ENCODE measurements around the gene DGKD.

The DGKD gene

DNA sequence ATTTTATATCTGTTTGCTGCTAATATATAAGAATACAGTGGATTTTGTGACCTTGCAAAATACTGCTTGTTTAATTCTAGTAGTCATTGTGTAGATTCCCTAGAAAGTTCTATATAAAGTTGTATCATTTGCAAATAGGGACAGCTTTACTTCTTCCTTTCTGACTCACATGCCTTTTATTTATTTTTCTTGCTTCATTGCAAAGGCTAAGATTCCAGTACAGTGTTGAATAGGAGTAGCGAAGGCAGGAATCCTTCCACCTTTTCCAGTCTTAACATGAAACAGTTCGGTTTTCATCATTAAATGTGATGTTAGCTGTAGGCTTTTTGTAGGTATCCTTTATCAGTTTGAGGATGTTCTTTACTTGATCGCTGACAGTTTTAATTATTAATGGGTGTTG lies 58.1 kb downstream of the DGKD start:
- ATAC-seq = no peak
- no peak for DNase-seq

DNA sequence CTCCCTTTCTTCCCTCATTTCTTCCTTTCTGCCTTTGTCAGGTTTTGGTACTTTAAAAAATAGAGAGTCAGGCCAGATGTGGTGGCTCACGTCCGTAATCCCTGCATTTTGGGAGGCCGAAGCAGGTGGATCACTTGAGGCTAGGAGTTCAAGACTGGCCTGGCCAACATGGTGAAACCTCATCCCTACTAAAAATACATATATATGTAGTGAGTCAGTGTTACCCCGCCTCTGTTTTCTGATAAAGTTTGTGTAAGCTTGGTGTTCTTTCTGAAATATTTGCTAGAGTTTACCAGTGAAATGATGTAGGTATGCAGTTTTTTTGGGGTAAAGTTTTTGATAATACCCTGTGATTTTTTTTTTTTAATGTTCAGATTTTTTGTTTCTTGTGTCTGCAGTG lies 58.8 kb downstream of the DGKD start:
- no peak for DNase-seq
- no peak for ATAC-seq

DNA sequence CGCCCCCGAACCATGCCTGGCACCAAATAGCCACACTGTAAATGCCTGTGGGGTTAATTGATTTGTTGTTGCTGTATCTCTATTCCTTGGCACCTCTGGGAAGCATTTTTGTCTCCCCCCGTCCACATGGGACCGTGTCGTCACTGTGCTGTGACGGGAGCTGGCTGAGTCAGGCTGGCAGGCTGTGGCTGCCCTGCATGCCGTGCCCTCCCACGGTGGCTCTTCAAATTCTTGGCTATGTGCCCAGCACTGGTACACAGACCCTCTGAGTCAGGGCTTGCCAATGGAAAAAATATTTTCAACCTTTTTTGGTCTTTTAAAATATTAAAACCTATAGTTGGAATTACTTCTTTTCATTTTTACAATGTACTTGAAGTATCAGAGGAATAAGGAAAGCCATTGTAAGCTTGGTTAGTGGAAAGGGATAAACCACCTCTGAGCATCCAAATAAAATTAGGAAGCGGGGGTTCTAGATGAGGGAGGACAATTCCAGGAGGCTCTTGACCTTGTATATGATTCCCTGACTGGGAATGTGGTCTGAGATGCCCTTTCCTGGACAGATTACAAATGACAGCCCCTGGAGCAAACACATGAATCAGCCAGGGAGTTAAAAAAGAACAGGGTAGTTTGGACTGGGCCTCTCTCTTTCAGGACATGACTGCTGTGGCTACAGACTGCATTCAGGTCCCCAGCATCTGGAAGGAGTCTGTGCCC lies 59.4 kb downstream of the DGKD start:
- DNase-seq = peak; percentile 78
- ATAC-seq = peak; percentile 78

DNA sequence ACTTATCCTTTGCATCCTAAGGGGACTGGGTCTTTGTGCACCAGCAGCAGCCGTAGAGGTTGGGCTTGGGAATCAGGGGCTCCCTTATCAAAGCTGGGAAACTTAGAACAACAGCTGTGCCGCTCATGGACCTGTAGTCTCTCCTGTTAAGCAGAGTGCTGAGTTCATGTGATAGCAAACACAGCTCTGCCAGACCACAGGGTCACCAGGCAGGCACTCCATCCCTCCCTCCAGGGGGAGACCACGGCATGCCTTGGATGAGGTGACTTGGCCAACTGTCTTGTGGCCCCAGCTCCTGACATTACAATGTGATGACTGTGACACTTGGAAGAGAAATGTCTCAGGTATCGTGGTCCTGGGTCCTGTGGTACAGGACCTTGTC lies 60.0 kb downstream of the DGKD start:
- no peak for ATAC-seq

DNA sequence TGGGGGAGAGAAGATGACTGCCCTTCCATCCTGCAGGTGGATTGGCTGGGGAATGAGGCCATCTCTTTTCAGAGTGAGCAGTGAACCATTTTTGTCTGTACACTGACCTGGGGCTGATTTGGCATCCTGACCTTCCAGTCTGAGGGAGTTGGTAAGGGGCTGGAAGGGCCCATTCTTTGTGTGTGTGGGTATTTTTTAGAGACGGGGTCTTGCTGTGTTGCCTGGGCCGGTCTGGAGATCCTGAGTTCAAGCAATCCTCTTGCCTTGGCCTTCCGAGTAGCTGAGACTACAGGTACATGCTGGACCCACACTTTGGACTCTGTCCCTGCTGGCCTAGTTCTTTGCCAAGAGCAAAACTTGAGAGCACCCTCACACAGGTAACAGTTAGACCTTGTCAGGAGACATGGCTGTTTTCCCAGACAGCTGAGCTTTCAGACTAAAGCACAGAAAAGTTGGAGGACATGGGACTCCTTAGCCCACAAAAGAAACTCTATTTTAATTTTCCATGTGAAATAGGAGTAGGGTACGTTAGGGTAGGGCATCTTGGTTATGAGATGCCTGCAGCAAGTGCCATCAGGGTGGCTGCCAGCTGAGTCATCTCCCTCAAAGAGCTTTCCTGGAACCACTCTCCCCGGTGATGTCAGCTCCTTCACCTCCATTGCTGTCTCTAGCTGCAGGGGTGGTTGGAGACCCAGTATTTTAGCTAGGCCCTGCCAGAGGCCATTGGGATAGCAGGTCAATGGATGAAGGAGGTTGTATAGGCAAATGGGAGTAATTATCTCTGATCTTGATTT lies 60.7 kb downstream of the DGKD start:
- DNase-seq = peak; percentile 68
- ATAC-seq = peak; percentile 54

More for the DNA sequence above, 60.0 kb downstream of the DGKD start:
- no peak for DNase-seq

DNA sequence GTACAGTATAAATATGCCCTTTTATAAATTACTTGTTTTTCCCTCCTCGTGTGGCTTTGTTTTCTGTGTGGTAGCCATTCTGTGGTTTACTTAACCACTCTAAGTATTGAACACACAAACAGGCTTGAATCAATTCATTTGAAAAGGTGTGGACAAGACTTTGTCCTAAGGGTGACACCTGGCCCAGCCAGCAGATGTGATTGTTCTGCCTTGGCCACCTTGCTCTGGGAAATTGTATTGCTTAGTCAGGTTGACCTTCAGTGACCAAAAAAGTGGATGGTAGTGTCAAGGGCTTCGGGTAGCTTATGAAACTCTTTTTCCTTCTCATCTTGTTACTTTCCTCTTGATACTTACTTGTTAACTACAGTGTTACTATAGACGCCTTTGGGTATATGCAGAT lies 61.9 kb downstream of the DGKD start:
- ATAC-seq (no peak), DNase-seq (no peak)

DNA sequence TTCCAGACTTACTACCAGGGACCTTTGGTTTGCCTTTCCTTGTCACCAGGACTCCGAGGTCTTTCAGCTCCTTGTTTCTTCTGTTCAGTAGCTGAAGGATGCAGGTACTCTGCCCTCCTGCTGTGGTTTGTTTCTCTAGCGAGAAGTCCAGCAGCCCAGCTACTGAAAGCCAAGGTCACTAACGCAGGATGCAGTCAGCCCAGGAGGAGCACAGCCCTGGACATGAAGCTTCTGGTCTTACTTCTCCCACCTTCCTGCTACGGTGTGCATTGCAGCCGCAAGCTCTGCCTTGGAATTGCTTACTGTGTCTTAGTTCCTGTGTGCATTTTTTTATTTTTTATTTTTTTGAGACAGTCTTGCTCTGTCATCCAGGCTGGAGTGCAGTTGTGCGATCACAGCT lies 62.4 kb downstream of the DGKD start:
- DNase-seq (no peak), ATAC-seq (no peak)

DNA sequence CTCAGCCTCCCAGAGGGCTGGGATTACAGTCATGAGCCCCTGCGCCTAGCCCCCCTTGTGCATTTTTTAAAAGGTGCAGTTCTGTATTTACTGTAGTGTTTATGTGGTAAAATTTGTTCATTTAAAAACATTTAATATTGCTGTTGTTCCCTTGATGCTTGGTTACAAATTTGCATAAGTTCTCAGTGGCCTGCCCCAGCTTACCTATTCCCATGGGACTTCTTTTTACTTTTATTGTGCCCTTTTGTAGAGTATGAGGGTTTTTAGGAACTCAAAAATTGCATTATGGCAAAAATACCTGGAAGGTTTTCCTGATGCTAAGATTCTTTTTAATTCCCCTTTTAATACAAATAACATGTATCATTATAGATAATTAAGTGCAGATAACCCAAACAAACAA lies 63.0 kb downstream of the DGKD start:
- ATAC-seq (no peak), DNase-seq (no peak)

DNA sequence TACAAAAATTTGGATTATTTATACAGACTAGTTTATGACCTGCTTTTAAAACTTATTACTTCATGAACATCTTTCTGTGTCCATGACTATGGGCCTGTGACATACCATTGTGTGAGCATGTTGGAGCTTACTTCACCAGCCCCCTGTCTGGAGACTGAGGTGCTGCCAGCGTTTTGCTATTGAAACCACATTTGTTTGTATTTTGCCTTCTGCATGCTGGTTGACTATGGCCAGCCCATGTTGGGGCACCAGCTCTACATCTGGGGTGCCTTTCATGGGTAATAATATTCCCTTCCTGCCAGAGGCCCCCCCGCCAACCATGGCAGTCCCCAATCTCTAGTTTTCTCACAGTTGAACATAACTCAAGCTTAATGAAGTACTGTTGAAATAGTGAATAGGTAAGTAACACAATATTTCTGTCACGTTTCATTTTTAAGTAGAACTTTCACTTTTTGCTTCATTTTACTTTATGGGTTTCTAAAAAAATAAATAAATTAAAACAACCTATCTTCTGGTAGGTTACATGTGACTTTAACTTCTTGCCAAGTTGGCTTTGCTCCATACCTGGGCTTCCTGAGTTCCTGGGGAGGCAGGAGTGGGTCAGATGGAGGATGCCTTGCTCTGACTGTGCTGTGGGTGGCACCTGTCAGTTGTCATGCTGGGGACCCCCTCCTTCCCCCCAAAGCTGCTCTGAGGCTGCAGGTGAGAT lies 63.9 kb downstream of the DGKD start:
- DNase-seq (no peak), ATAC-seq (no peak)

DNA sequence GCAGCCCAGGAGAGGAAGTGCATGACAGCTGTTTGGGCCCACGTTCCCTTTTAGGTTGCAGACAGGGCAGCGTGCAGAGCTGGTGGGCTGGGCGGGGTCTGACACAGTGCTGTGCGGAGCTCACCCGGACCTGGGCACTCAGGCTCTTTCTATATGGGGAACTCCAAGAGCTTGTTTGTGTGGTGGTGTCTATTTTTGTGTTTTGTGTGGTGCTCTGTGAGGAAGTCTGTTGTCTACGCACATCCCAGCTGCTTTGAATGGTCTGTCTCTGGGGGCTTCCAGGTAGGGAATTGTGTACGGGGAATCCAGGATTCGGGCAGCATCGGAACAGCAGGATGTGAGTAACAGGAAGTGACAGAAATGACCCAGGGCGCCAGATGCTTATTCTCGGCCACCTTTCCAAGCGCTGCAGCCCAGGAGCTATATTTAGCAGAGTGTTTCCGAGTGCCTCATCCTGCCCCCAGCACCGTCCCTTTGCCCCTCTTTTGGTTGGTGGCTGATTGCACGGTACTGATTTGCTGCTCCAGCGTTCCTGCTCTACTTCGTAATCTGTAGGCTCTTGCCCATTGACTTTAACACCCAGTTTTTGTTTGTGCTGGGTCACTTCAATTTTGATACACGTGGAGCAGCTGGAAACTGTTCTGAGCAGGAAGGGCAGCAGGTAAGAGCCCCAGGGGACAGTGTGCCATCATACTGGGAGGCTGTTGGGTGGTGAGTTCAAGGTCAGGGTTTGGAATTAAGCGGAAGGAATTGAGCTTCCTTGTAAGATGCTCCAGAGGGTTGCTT lies 64.7 kb downstream of the DGKD start:
- ATAC-seq (peak; percentile 67), DNase-seq (peak; percentile 70)

DNA sequence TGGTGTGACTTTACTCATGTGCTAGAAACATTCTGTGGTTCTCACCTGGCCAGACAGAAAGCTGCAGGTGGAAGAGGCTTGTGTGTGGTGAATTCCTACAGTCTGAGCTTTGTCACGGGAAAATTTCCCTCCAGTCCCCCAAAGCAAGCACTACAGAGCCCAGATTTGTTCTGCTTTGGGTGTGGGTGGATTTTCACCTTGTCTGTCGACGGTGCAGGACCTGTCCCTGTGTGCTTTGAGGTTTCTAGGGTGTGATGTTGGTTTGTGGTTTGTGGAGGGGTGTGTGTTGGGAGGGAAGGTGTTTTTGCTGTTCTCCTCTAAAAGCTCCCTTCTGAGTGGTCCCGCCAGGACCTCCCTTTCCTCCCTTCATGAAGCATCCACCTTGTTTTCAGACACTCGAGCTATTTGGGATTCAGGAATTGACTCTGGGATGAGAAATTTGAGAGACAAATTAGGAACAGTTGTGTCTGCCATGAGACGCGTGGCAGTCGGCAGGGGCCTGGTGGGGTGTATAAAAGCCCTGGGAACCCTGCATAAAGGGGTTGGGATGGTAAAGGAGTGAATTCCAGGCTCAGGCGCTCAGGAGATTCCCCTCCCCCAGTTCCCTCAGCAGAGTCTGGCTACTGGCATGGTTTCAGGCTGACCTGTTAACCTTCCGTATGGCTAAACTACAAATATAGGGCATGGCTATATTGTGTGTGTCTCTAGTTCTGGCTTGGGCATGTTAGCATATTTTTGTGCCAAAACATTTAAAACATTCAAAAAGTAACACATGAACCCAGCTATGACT lies 65.5 kb downstream of the DGKD start:
- peak; percentile 63 for DNase-seq
- ATAC-seq = peak; percentile 38

DNA sequence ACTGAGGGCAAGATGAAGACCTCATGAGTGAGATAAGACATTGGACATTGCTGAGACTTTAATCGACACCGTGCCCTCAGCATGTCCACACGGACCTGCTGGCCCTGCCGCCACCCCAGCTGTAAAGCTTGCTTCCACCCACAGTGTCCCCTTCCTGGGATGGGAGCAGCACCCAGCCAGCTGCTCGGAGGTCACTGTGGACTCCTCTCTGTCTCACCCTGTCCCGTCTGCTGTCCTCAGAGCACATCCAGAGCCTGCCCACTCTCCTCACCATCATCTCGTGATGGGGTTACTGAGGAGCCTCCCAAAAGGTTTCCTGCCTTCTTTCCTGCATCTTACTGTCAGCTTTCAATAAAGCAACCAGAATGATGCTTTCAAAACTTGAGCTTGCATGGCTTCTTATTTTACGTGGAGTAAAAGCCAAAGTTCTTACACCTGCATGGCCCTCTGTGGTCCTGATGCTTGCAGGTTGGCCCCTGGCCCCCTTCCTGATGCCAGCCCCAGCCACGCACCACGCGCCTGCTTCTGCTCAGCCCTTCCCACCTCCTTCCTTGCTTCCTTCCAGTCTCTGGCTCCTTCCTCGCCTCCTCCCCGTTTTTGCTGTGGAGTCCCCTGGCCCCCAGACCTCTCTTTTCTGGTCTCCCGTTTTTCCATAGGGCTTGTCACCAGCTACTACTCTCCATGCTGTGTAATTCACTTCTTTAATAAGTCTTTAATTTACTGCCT lies 67.0 kb downstream of the DGKD start:
- no peak for DNase-seq
- ATAC-seq = no peak

DNA sequence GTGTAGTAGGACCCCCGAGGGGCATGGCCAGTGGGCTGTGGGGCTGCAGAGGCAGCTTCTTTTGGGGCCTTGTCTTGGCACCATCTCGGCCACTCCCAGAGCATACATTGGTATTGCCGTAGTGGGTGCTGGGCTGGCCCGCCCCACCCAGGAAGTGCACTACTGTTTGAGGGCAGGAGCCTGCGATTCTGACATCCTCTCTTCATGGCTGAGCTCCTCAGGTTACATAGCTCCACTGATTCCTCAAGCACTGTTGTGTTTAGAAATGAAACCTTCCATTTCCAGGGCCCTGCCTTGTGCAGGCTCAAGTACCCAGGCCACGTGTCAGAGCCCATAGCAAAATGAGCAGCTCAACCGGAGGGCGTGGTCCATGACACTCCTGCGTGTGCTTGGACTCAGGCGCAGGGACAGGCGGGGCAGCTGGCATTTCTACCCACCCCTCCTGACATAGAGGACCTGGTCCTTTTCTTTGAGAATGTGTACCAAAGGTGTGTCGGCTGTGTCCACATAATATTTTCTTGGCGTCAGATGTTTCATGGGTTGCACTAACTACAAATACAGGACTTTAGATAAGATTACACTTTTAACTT lies 67.9 kb downstream of the DGKD start:
- ATAC-seq = peak; percentile 55
- peak; percentile 60 for DNase-seq

DNA sequence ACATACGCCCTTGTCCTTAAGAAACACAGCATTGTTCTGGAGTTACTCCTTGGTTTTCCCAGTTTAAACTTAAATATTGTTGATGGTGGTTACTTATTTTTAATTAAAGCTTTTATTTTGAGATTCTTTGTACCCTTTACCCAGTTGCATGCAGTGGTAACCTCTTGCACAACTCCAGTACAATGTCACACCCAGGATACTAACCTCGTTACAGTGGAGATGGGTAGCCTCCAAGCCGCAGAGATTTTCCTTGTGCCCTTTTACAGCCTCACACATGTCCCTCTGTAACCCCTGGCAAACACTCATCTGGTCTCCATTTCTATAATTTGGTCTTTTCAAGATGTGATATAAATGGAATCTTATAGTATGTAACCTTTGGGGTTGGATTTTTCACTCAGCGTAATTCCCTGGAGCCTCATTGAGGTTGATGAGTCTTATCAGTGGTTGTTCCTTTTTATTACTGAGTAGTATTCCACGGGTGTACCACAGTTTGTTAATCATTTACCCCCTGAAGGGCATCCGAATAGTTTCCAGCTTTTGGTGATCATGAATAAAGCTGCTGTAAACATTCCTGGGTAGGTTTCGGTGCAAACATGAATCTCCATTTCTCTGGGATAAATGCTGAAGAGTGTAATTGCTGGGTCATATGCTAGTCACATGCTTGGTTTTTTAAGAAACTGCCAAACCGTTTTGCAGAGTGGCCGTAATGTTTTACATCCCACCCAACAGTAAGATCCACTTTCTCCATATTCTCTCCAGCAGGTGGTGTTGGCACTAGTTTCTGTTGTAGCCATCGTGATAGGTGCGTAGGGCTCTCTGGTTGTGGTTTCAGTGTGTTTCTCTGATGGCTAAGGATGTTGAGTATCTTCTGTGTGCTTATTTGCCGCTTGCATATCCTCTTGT lies 68.6 kb downstream of the DGKD start:
- DNase-seq (no peak), ATAC-seq (peak; percentile 6)

DNA sequence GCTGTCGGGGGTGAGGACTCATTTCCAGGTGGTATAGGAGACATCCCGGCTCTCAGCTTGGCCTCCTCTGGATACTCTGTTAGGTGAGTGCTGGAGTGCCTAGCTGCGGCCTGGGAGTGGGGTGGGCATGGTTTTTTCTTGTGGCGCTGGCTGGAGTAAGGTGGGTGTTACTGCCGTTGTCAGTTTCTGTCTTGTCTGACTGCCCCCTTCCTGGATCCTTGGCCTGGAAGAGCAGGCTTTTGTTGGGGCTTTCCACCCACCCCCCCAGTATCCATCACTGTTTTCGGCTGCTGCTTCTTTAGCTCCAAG lies 69.2 kb downstream of the DGKD start:
- no peak for ATAC-seq
- no peak for DNase-seq

DNA sequence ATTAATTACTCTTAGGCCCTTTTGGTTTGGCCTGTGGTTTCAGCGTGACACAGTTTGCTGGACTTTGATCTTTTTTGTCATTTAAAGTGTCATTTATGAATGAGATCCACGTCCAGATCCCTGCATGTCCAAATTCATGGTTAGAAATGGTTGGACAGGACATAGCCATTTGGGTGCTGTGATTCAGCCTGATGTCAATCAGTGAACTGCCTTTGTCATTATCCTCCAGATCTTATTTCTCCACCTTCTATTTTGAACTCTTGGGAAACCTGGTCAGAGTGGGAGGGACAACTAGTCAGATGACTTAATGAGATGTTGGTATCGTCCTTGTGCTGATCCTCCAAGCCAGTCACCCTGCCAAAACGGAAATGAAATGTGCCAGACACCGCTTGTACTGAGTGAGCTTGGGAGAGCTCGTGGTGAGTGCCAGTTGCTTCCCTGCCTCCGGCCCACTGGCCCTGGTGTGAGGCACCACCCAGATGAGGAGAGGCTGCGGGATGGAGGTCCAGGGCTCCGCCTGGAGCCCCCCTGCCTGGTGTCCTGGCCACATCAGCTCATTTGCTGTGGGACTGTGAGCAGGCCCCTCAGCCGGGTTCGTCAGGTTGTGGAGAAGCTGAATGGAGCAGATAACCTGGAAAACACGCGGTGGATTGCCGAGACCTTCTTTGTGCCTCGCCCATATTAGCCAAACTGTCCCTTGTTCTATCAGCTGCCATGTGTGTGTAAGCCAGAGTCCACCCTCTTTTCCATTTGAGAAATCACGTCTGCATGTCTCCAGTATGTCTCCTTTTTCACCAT lies 70.1 kb downstream of the DGKD start:
- DNase-seq (no peak), ATAC-seq (no peak)

DNA sequence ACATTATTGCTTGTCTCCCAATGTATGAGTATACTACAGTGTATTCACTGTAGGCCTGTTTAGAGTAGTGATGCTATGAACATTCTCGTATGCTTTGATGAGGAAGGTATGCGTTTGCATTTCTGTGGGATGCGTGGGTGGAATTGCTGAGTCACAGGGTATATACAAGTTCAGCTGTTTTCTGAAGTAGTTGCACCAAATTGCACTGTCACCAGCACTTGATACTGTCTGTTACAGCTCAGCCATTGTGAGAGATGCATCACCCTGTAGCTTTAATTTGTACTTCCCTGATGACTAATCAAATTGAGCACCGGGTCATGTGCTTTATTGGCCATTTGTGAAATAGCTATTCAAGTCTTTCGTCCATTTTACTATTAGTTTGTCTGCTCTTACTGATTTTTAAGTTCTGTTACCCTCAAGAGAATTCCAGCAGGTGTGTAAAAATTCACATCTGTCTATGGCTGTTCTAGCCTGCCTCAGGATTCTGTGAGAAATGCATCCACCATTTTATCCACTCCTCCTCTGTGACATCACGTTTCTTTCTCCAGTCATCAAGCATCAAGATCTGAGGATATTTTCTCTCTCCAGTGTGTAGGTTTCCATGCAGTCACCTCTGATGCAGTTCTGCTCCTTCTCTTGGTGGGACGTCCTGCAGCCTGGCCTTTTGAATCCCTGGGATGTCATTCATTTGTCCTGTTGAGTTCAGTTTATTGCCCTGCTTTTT lies 72.5 kb downstream of the DGKD start:
- ATAC-seq = peak; percentile 57
- DNase-seq = peak; percentile 66

DNA sequence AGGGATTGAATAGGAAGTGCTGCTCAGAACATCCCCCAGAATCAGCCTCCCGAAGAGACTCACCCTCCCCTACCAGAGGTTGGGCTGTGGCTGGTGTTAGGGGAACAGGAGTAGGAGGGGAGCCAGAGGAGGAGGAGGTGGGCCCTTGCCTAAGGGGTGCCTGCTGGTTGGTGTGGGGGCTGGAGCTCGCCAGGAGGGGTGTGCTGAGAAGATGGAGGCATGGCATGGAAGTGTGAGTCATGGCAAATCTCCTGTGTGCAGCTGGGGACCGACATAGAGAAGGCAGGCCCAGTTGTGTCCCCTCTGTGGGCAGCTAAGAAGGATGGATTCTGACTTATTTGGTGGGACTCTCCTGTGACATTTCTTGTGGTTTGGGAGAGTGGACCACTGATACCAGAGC lies 73.7 kb downstream of the DGKD start:
- peak; percentile 62 for ATAC-seq
- DNase-seq = no peak

Measured in stimulated activated naive CD8-positive, alpha-beta T cell treated with anti-CD3 and anti-CD28 coated beads, Interleukin-15, Interleukin-2, amounts not matched to agents 100 U/mL and 50 U/mL, for 24 hours (primary cell).